HG03045 (cell line): ENCODE measurements around the gene TAS1R1.

Experiments used
- ATAC-seq: cut with Tn5 transposase; IDR thresholded peaks from one replicate; pipeline ENCODE4 v1.9.1; 2021; ENCODE audit warnings: mild to moderate bottlenecking, moderate library complexity; ENCODE audit not compliant: unreplicated experiment

TAS1R1 gene

DNA sequence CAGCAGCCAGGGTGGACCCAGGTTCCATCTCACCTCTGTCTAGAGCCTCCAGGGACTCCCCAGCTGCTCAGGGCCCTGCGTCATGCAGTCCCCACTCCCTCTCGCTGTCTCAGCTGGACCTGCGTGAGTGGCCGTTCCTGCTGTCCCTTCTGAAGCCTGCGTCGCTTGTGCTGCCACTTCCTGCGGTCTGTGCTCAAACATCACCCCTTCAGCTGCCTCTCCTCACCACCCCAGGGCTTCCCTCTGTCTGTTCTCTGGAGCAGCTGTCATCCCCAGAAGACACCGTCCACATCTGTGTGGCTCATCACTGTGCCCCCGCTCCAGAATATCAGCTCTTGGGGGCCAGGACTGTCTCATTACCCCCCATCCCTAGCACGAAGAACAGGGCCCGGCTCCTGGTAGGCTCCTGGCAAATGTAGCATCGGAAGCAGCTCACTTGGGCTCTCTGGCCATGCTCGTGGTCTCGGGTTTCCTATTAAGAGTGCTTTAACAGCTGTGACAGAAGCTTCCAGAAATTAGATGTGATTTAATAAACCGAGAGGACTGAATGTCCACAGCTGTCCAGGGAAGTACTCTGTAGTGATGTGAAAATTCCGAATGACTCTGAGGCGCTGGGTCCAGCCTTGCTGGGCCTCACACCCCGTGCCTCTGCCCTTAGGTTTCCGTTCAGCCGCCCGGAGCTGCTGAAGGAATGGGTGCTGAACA lies 72.9 kb downstream of the TAS1R1 start:
- no peak for ATAC-seq

GRCh38 chr1:6628971-6629479 lies 73.9 kb downstream of the TAS1R1 start:
- no peak for ATAC-seq
